ENCODE results near the gene KNTC1. TPM values are rescaled to one million over a fixed set of nuclear protein-coding genes. Genes with fewer than 3 reads are reported as not detected.
"Not testable (repeated sequence)": the region's sequence is repeated elsewhere in the genome, so short reads cannot be mapped to it uniquely, and the experiment has no call there.

The KNTC1 gene
- total and polyA plus RNA-seq, 2 donors, result 34.0 to 40.8 TPM

DNA sequence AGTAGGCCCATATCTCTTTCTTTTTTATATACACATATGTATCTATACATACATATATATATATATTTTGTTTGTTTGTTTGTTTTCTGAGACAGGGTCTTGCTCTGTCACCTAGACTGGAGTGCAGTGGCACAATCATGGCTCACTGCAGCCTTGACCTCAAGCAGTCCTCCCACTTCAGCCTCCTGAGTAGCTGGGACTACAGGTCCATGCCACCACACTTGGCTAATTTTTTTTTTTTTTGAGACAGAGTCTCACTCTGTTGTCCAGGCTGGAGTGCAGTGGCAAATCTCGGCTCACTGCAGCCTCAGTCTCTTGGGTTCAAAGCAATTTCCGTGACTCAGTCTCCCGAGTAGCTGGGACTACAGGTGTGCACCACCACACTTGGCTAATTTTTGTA lies 39.2 kb upstream of the KNTC1 start:
- not testable (repeated sequence) for H3K27ac ChIP-seq (ENCODE audit: low read depth in 1 of 2, low read length in 1 of 2); H3K27me3 ChIP-seq (ENCODE audit: control insufficient read depth in 2 of 2, insufficient read depth in 1 of 2, low read length in 1 of 2); H3K9me3 ChIP-seq (ENCODE audit: control insufficient read depth in 2 of 2, insufficient read depth in 1 of 2, low read length in 1 of 2); DNase-seq (ENCODE audit: low read depth in 6 of 9, low spot score in 9 of 9); H3K4me1 ChIP-seq (ENCODE audit: control insufficient read depth in 2 of 2, insufficient read depth in 2 of 2, low read length in 2 of 2); H3K4me3 ChIP-seq (ENCODE audit: low read length in 2 of 2)
- peaks cover 50 to 89% of the 10 kb centered on the region in 2 donors for H3K36me3 ChIP-seq (ENCODE audit: control insufficient read depth in 2 of 2, insufficient read depth in 2 of 2, low read length in 1 of 2)
- WGBS, result 97% methylated on average over 3 of the region's 3 CpGs

- no peaks in the 10 kb centered on the region for H3K9me3 ChIP-seq (ENCODE audit: control insufficient read depth in 2 of 2, insufficient read depth in 1 of 2, low read length in 1 of 2)
- no peaks in the 10 kb centered on the region for H3K4me1 ChIP-seq (ENCODE audit: control insufficient read depth in 2 of 2, insufficient read depth in 2 of 2, low read length in 2 of 2)
- WGBS, result 99% methylated on average over 2 of the region's 2 CpGs
- no peaks in the 10 kb centered on the region for H3K27me3 ChIP-seq (ENCODE audit: control insufficient read depth in 2 of 2, insufficient read depth in 1 of 2, low read length in 1 of 2)
- H3K27ac ChIP-seq (ENCODE audit: low read depth in 1 of 2, low read length in 1 of 2), result no peak overlapping the region
- DNase-seq (ENCODE audit: low read depth in 6 of 9, low spot score in 9 of 9), result no peak
- no peak overlapping the region for H3K4me3 ChIP-seq (ENCODE audit: low read length in 2 of 2)
- H3K36me3 ChIP-seq (ENCODE audit: control insufficient read depth in 2 of 2, insufficient read depth in 2 of 2, low read length in 1 of 2), result peaks cover 45 to 87% of the 10 kb centered on the region in 2 donors
These were observed 38.0 kb upstream of the KNTC1 start for GRCh38 chr12:122489038-122489437.

DNA sequence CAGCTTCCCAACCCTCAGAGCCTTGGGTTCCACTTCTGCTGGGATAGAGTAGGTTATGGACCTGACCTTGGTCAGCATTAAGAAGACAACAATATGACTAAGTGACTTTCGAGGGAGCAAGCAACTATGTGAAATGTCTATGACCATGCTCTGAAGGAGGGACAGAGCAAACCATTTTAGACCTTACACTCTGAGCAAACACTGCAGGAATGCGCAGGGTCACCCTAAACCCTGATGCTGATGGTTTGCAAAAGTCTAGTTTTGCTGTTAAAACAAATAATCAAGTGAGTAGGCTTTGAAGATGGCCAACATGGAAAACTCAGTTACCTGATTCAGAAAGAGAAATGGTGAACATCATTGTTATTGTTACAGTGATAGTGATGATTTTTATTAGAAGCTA lies 35.1 kb upstream of the KNTC1 start:
- peaks cover 35 to 80% of the 10 kb centered on the region in 2 donors for H3K36me3 ChIP-seq (ENCODE audit: control insufficient read depth in 2 of 2, insufficient read depth in 2 of 2, low read length in 1 of 2)
- H3K27me3 ChIP-seq (ENCODE audit: control insufficient read depth in 2 of 2, insufficient read depth in 1 of 2, low read length in 1 of 2), result no peaks in the 10 kb centered on the region
- DNase-seq (ENCODE audit: low read depth in 6 of 9, low spot score in 9 of 9), result no peak
- no peaks in the 10 kb centered on the region for H3K9me3 ChIP-seq (ENCODE audit: control insufficient read depth in 2 of 2, insufficient read depth in 1 of 2, low read length in 1 of 2)
- 94% methylated on average over 2 of the region's 2 CpGs for WGBS
- H3K4me1 ChIP-seq (ENCODE audit: control insufficient read depth in 2 of 2, insufficient read depth in 2 of 2, low read length in 2 of 2), result no peaks in the 10 kb centered on the region
- H3K27ac ChIP-seq (ENCODE audit: low read depth in 1 of 2, low read length in 1 of 2), result no peak overlapping the region
- no peak overlapping the region for H3K4me3 ChIP-seq (ENCODE audit: low read length in 2 of 2)

DNA sequence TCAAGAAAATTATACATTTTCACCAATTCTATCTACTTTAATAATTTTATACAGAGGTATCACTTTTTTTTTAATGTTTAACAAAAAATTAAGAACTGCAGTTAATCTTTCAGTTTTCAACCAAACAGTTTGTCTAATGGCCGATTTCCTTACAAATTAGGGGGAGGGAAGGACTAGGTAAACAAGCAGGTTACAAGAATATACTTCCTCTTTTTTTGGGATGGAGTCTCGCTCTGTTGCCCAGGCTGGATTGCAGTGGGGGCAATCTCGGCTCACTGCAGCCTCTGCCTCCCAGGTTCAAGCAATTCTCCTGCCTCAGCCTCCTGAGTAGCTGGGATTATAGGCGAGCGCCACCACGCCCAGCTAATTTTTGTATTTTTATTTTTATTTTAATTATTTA lies 33.8 kb upstream of the KNTC1 start:
- not testable (repeated sequence) for H3K27ac ChIP-seq (ENCODE audit: low read depth in 1 of 2, low read length in 1 of 2); DNase-seq (ENCODE audit: low read depth in 6 of 9, low spot score in 9 of 9); H3K27me3 ChIP-seq (ENCODE audit: control insufficient read depth in 2 of 2, insufficient read depth in 1 of 2, low read length in 1 of 2); H3K4me1 ChIP-seq (ENCODE audit: control insufficient read depth in 2 of 2, insufficient read depth in 2 of 2, low read length in 2 of 2); H3K9me3 ChIP-seq (ENCODE audit: control insufficient read depth in 2 of 2, insufficient read depth in 1 of 2, low read length in 1 of 2); H3K4me3 ChIP-seq (ENCODE audit: low read length in 2 of 2)
- peaks cover 29 to 79% of the 10 kb centered on the region in 2 donors for H3K36me3 ChIP-seq (ENCODE audit: control insufficient read depth in 2 of 2, insufficient read depth in 2 of 2, low read length in 1 of 2)
- 79% methylated on average over 6 of the region's 6 CpGs for WGBS

DNA sequence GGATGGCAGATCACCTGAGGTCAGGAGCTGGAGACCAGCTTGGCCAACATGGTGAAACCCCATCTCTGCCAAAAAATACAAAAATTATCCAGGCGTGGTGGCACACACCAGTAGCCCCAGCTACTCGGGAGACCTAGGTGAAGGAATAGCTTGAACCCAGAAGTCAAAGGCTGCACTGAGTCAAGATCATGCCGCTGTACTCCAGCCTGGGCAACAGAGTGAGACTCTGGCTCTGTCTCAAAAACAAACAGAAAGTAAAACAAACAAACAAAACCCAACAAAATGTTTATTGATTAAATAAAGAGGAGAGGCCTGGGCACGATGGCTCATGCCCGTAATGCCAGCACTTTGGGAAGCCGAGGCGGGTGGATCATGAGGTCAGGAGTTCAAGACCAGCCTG lies 31.8 kb upstream of the KNTC1 start:
- H3K27ac ChIP-seq (ENCODE audit: low read depth in 1 of 2, low read length in 1 of 2), result no peak overlapping the region
- peaks cover 23 to 61% of the 10 kb centered on the region in 2 donors for H3K36me3 ChIP-seq (ENCODE audit: control insufficient read depth in 2 of 2, insufficient read depth in 2 of 2, low read length in 1 of 2)
- peaks cover 3 to 4% of the 10 kb centered on the region in 2 donors for H3K4me1 ChIP-seq (ENCODE audit: control insufficient read depth in 2 of 2, insufficient read depth in 2 of 2, low read length in 2 of 2)
- 96% methylated on average over 7 of the region's 7 CpGs for WGBS
- H3K27me3 ChIP-seq (ENCODE audit: control insufficient read depth in 2 of 2, insufficient read depth in 1 of 2, low read length in 1 of 2), result no peaks in the 10 kb centered on the region
- H3K4me3 ChIP-seq (ENCODE audit: low read length in 2 of 2), result no peak overlapping the region
- no peaks in the 10 kb centered on the region for H3K9me3 ChIP-seq (ENCODE audit: control insufficient read depth in 2 of 2, insufficient read depth in 1 of 2, low read length in 1 of 2)
- no peak for DNase-seq (ENCODE audit: low read depth in 6 of 9, low spot score in 9 of 9)

- Histone ChIP-seq H3K36me3 (ENCODE audit: control insufficient read depth in 2 of 2, insufficient read depth in 2 of 2, low read length in 1 of 2) (peaks cover 12 to 54% of the 10 kb centered on the region in 2 donors), H3K4me3 (ENCODE audit: low read length in 2 of 2) (peak overlapping the region; percentile 78 to 84), H3K27ac (ENCODE audit: low read depth in 1 of 2, low read length in 1 of 2) (peak overlapping the region; percentile 93 to 97), H3K27me3 (ENCODE audit: control insufficient read depth in 2 of 2, insufficient read depth in 1 of 2, low read length in 1 of 2) (no peaks in the 10 kb centered on the region), H3K9me3 (ENCODE audit: control insufficient read depth in 2 of 2, insufficient read depth in 1 of 2, low read length in 1 of 2) (no peaks in the 10 kb centered on the region), H3K4me1 (ENCODE audit: control insufficient read depth in 2 of 2, insufficient read depth in 2 of 2, low read length in 2 of 2) (peaks cover 3 to 14% of the 10 kb centered on the region in 2 donors)
- WGBS, result under 1% methylated on average over 47 of the region's 47 CpGs
- DNase-seq (ENCODE audit: low read depth in 6 of 9, low spot score in 9 of 9), result peak; percentile 11 to 74 (median 37)
These were observed 26.9 kb upstream of the KNTC1 start for GRCh38 chr12:122499991-122500684.

- peak; percentile 90 to 99 (median 96) for DNase-seq (ENCODE audit: low read depth in 6 of 9, low spot score in 9 of 9)
- WGBS, result 1% methylated on average over 52 of the region's 52 CpGs
- Histone ChIP-seq H3K27me3 (ENCODE audit: control insufficient read depth in 2 of 2, insufficient read depth in 1 of 2, low read length in 1 of 2) (no peaks in the 10 kb centered on the region), H3K4me3 (ENCODE audit: low read length in 2 of 2) (peak within 1 kb of the TSS; percentile 78 to 84), H3K4me1 (ENCODE audit: control insufficient read depth in 2 of 2, insufficient read depth in 2 of 2, low read length in 2 of 2) (peaks cover 3 to 14% of the 10 kb centered on the region in 2 donors), H3K36me3 (ENCODE audit: control insufficient read depth in 2 of 2, insufficient read depth in 2 of 2, low read length in 1 of 2) (peaks cover 14 to 56% of the 10 kb centered on the region in 2 donors), H3K27ac (ENCODE audit: low read depth in 1 of 2, low read length in 1 of 2) (peak within 1 kb of the TSS; percentile 93 to 97), H3K9me3 (ENCODE audit: control insufficient read depth in 2 of 2, insufficient read depth in 1 of 2, low read length in 1 of 2) (no peaks in the 10 kb centered on the region)
These were observed 26.2 kb upstream of the KNTC1 start, which contains the start of gene ZCCHC8 for GRCh38 chr12:122500685-122501488. TSS of gene ZCCHC8 (minus strand) at chr12:122500932. CDS start at chr12:122500840, 92 bp downstream.

DNA sequence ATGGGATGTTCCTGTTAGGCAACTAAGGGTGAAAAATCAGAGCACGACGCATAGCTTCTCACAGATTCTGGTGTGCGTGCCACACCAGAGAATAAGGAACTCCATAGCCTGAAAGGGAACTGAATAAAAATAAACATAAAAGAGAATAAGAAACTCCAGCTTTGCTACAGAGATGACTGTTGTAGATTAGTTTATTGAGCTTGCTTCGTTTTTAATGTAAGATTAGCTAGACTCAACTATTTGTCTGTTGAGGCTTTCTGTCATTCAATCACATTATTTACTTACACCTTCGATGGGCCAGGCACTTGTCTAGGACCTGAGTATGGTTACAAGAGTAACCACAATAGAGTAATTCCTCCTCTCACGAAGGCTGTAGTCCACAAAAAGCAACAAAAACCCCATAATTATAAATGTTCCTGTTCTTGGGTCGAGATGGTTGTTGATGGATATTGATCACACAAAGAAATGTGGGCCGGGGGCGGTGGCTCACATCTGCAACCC lies 25.5 kb upstream of the KNTC1 start:
- WGBS, result 63% methylated on average over 9 of the region's 9 CpGs
- Histone ChIP-seq H3K4me3 (ENCODE audit: low read length in 2 of 2) (peak overlapping the region; percentile 78 to 84), H3K4me1 (ENCODE audit: control insufficient read depth in 2 of 2, insufficient read depth in 2 of 2, low read length in 2 of 2) (peaks cover 3 to 14% of the 10 kb centered on the region in 2 donors), H3K9me3 (ENCODE audit: control insufficient read depth in 2 of 2, insufficient read depth in 1 of 2, low read length in 1 of 2) (no peaks in the 10 kb centered on the region), H3K36me3 (ENCODE audit: control insufficient read depth in 2 of 2, insufficient read depth in 2 of 2, low read length in 1 of 2) (peaks cover 21 to 58% of the 10 kb centered on the region in 2 donors), H3K27ac (ENCODE audit: low read depth in 1 of 2, low read length in 1 of 2) (peak overlapping the region; percentile 93 to 97), H3K27me3 (ENCODE audit: control insufficient read depth in 2 of 2, insufficient read depth in 1 of 2, low read length in 1 of 2) (no peaks in the 10 kb centered on the region)
- no peak for DNase-seq (ENCODE audit: low read depth in 6 of 9, low spot score in 9 of 9)

All from thymus (tissue), 11 donors.